NB4 (cell line): ENCODE data around the gene GRIK4.

Experiments used
- DNase-seq: peaks from one replicate; pipeline ENCODE4 v3.0.0; 2010; ENCODE audit warnings: low read depth
- H3K4me3 ChIP-seq: one replicate; pipeline ENCODE4 v1.5.1; 2011; ENCODE audit warnings: mild to moderate bottlenecking, low read depth, low read length, moderate library complexity
- CTCF ChIP-seq: IDR thresholded peaks from one replicate; pipeline ENCODE4 v1.5.1; 2012; ENCODE audit warnings: low read depth, low read length
- MAX ChIP-seq: IDR thresholded peaks from 2 replicates; pipeline ENCODE4 v1.6.1; 2011; ENCODE audit warnings: low read depth, low read length
- MYC ChIP-seq: IDR thresholded peaks from 2 replicates; pipeline ENCODE4 v1.6.1; 2011; ENCODE audit warnings: low read depth, low read length
- POLR2A ChIP-seq: IDR thresholded peaks from 2 replicates; pipeline ENCODE4 v1.6.1; 2011; ENCODE audit warnings: mild to moderate bottlenecking; ENCODE audit not compliant: insufficient read length; ENCODE audit errors: extremely low read depth

GRIK4 gene

GRCh38 chr11:120808616-120809050 is 297.1 kb downstream of the GRIK4 start:
- H3K4me3 ChIP-seq, result no peak overlapping the region
- TF ChIP-seq POLR2A, result no peak
- no peak for TF ChIP-seq MAX
- no peak for TF ChIP-seq CTCF
- TF ChIP-seq MYC, result no peak
- no peak for DNase-seq

DNA sequence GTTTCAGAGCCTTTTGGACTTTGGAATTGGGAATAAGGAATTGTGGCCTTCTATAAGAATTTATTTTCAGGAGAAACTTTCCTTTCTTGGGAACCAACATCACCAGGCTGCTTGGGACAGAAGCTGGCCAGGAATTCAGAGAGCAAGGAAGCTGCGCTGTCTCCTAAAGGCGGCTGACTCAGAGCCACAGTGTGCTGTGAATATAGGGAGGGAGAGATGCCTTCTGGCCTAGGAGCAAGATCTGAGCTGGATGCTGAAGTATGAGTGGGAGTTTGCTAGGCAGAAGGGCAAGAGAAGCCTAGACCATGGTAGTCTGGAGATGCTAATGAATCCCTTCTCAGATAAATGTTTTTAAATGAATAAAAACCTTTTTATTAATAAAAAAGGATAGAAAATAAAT is 298.7 kb downstream of the GRIK4 start:
- no peak overlapping the region for H3K4me3 ChIP-seq
- TF ChIP-seq POLR2A, result no peak
- no peak for DNase-seq

DNA sequence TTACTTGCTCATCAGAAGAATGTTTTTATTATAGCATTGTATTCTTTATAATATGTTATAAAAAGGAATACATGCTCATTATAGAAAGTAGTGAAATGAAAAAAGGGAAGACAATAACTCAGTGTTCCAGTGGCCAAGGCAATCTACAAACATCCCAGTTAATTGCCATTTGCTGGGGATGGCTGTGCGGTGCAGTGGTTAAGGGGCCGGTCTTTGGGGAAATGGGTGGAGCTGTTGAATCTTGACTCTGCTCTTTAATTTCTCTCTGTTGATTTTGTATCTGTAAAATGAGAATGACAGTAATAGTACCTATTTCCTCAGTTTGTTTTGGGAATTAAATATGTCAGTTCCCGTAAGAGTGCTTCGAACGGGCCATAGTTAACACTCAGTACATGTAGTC is 299.7 kb downstream of the GRIK4 start:
- no peak overlapping the region for H3K4me3 ChIP-seq
- TF ChIP-seq POLR2A (no peak), MAX (no peak), MYC (no peak), CTCF (no peak)
- DNase-seq, result no peak

DNA sequence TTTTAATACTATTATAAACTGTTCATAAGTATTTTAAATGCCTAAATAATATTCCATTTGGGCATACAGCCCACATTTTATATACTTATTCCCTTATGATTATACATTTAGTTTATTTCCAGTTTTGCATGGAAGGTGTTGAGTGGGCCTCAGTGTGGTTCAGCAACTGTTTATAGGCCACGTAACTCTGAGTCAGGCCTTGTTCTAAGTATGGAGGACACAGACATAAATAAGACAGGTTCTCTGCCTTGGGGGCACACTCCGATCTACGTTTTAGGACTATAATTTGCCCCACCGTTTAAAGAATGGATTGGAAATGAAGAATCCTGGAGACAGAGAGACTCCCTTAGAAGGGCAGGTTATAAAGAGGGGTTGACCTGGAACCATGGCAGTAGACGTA is 300.2 kb downstream of the GRIK4 start:
- TF ChIP-seq POLR2A (no peak), CTCF (no peak), MYC (no peak), MAX (no peak)
- no peak for DNase-seq
- H3K4me3 ChIP-seq, result no peak overlapping the region

DNA sequence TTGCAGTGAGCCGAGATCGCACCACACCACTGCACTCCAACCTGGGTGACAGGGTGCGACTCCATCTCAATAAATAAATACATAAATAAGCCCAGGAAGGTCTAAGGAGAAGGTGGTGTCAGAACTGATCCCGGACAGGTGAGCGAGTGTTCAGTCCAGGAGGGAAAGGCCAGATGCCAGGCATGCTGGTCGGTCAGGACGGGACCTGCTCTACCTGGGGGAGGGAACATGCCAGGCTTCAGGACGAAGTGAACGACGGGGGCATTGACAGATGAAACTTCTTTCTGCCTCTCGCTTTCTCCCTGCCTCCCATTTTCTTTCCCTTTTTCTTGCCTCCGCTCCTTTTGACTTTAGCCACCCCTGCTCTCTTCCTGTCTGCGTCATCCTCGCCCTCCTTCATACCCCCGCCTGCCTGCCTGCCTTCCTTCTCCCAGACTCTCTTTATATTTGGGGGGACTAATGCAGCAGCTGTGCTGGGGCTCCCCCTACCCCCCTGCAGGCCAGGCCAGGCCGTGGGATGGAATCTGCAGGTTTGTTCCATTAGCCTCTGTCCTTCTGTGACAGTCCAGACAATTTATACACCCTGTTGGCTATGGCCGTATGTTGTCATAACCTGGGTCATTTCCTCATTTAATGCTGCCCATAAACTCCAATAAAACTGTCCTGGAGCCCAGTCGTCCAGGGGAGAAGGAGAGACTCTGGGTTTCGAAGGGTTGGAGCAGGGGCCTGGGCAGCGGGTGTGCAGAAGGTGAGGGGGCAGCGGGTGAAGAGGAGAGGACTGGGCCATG is 303.2 kb downstream of the GRIK4 start:
- H3K4me3 ChIP-seq, result no peak overlapping the region
- DNase-seq, result no peak
- no peak for TF ChIP-seq MYC
- no peak for TF ChIP-seq CTCF
- TF ChIP-seq POLR2A, result no peak
- no peak for TF ChIP-seq MAX

DNA sequence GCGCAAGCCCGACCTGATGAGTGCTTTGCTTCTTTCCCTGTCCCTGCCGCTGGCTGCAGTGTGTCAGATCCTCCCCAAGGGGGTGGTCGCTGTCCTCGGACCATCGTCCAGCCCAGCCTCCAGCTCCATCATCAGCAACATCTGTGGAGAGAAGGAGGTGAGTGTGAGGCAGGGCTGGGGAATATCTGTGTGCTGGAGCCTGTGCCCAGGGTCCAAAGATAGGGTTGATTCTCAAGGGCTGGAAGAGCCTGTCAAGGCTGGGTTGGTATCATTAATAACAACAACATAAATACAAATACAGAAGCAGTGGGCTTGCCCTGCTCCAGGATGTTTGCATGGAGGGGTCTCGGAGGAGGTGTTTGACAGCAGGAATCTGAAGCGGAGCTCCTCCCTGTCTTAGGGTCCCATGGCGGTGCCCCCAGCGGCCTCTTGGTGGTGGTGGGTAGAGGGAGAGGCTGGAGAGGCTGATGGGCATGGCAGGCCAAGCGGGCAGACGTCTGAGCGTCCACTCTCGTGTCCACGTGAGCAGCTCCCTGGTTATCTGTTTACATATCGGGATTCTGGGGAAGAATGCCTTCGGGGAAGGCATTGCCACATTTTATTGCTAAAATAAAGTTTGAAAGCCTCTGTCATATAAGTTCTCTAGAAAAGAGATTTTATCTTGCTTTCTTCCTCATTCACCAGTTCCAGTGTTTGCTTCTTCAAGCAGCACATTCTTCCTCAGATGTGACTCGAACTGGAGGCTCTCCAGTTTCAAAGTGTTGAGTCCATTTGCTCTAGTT is 304.0 kb downstream of the GRIK4 start:
- TF ChIP-seq MAX, result no peak
- no peak for TF ChIP-seq POLR2A
- TF ChIP-seq CTCF, result no peak
- no peak for TF ChIP-seq MYC
- no peak for DNase-seq
- H3K4me3 ChIP-seq, result no peak overlapping the region
